GM23338 (cell line): ENCODE measurements around the gene ADCY1. TPM values are rescaled to one million over a fixed set of nuclear protein-coding genes. Genes with fewer than 3 reads are reported as not detected.

Experiments used
- ATAC-seq: fragments of 200-7000 bp; cut with Tn5 transposase; 3 replicates; pipeline ENCODE4 v1.9.1; 2020
- DNase-seq: peaks from one replicate; pipeline ENCODE4 v3.0.0-alpha.2; 2015; ENCODE audit warnings: low spot score
- H2AFZ ChIP-seq: fragments of 200-600 bp; sonication (generic); 2 replicates; pipeline ENCODE4 v1.8.0; 2016; ENCODE audit warnings: antibody characterized with exemption, mild to moderate bottlenecking, moderate library complexity
- H3F3A ChIP-seq: fragments of 200-600 bp; sonication (generic); replicated peaks from 2 replicates; pipeline ENCODE4 v1.8.0; 2017; ENCODE audit warnings: antibody characterized with exemption, mixed run types, low read depth
- H3K27ac ChIP-seq: fragments of 200-600 bp; sonication (generic); 2 replicates; pipeline ENCODE4 v1.6.1; 2016; ENCODE audit warnings: low read depth
- H3K27me3 ChIP-seq: fragments of 200-600 bp; sonication (generic); 2 replicates; pipeline ENCODE4 v1.8.0; 2016; ENCODE audit warnings: mild to moderate bottlenecking, mixed run types, moderate library complexity; ENCODE audit not compliant: insufficient read depth
- H3K36me3 ChIP-seq: fragments of 200-600 bp; sonication (generic); 2 replicates; pipeline ENCODE4 v1.8.0; 2016; ENCODE audit warnings: mild to moderate bottlenecking; ENCODE audit not compliant: insufficient read depth
- H3K4me1 ChIP-seq: fragments of 200-600 bp; sonication (generic); 2 replicates; pipeline ENCODE4 v1.8.0; 2016; ENCODE audit warnings: mild to moderate bottlenecking, moderate library complexity; ENCODE audit not compliant: insufficient read depth
- H3K4me2 ChIP-seq: fragments of 200-600 bp; sonication (generic); 2 replicates; pipeline ENCODE4 v1.7.1; 2017; ENCODE audit warnings: mixed run types
- H3K4me3 ChIP-seq: fragments of 200-600 bp; sonication (generic); 2 replicates; pipeline ENCODE4 v1.6.1; 2016; ENCODE audit warnings: mixed run types
- H3K79me2 ChIP-seq: fragments of 200-600 bp; sonication (generic); replicated peaks from 2 replicates; pipeline ENCODE4 v1.8.0; 2017; ENCODE audit warnings: mild to moderate bottlenecking; ENCODE audit not compliant: insufficient read depth
- H3K9me2 ChIP-seq: fragments of 200-600 bp; sonication (generic); 2 replicates; pipeline ENCODE4 v1.8.0; 2017; ENCODE audit not compliant: insufficient read depth
- H4K20me1 ChIP-seq: fragments of 200-600 bp; sonication (generic); replicated peaks from 2 replicates; pipeline ENCODE4 v1.8.0; 2017; ENCODE audit warnings: mild to moderate bottlenecking; ENCODE audit not compliant: insufficient read depth
- H3K27ac Mint-ChIP-seq: 2 replicates; pipeline ENCODE4 v1.8.0; 2020; ENCODE audit warnings: inconsistent platforms, mild to moderate bottlenecking, moderate library complexity, mixed read lengths
- H3K27me3 Mint-ChIP-seq: 3 replicates; pipeline ENCODE4 v1.8.0; 2022; ENCODE audit warnings: low read depth, mild to moderate bottlenecking, moderate library complexity, mixed read lengths, inconsistent platforms; ENCODE audit not compliant: insufficient read depth, poor library complexity
- H3K36me3 Mint-ChIP-seq: 3 replicates; pipeline ENCODE4 v1.8.0; 2021; ENCODE audit warnings: low read depth, mild to moderate bottlenecking, inconsistent platforms, moderate library complexity, mixed read lengths
- H3K4me1 Mint-ChIP-seq: 3 replicates; pipeline ENCODE4 v1.8.0; 2020; ENCODE audit warnings: mild to moderate bottlenecking, inconsistent platforms, mixed read lengths
- H3K4me3 Mint-ChIP-seq: 3 replicates; pipeline ENCODE4 v1.8.0; 2021; ENCODE audit warnings: moderate library complexity, mild to moderate bottlenecking, inconsistent platforms, mixed read lengths
- H3K9me3 Mint-ChIP-seq: 3 replicates; pipeline ENCODE4 v1.8.0; 2020; ENCODE audit warnings: moderate library complexity, mild to moderate bottlenecking, inconsistent platforms, mixed read lengths
- CREB1 ChIP-seq: fragments of 250-450 bp; sonication (Bioruptor Pico); IDR thresholded peaks from 2 replicates; pipeline ENCODE4 v1.5.0; 2020; ENCODE audit warnings: low read depth, mild to moderate bottlenecking, moderate library complexity
- ETS1 ChIP-seq: IDR thresholded peaks from 2 replicates; pipeline ENCODE4 v1.6.1; 2016; ENCODE audit warnings: antibody characterized with exemption
- EZH2 ChIP-seq: fragments of 200-600 bp; sonication (generic); IDR thresholded peaks from one replicate; pipeline ENCODE4 v1.8.0; 2017; ENCODE audit warnings: antibody characterized with exemption, mild to moderate bottlenecking, low read depth; ENCODE audit not compliant: unreplicated experiment
- EZH2phosphoT487 ChIP-seq: fragments of 200-600 bp; sonication (generic); IDR thresholded peaks from one replicate; pipeline ENCODE4 v1.8.1; 2018; ENCODE audit warnings: antibody characterized with exemption; ENCODE audit not compliant: unreplicated experiment
- JUNB ChIP-seq: IDR thresholded peaks from one replicate; pipeline ENCODE4 v1.6.1; 2016; ENCODE audit warnings: antibody characterized with exemption; ENCODE audit not compliant: unreplicated experiment
- NANOG ChIP-seq: IDR thresholded peaks from 2 replicates; pipeline ENCODE4 v1.6.1; 2016; ENCODE audit warnings: antibody characterized with exemption, borderline replicate concordance
- POLR2AphosphoS5 ChIP-seq: IDR thresholded peaks from 2 replicates; pipeline ENCODE4 v1.6.1; 2016; ENCODE audit warnings: antibody characterized with exemption, low read depth
- REST ChIP-seq: IDR thresholded peaks from one replicate; pipeline ENCODE4 v1.6.1; 2018; ENCODE audit warnings: antibody characterized with exemption; ENCODE audit not compliant: unreplicated experiment
- STAT1 ChIP-seq: IDR thresholded peaks from one replicate; pipeline ENCODE4 v1.6.1; 2016; ENCODE audit warnings: antibody characterized with exemption; ENCODE audit not compliant: unreplicated experiment
- ZNF114 ChIP-seq: fragments of 250-450 bp; sonication (Bioruptor Pico); IDR thresholded peaks from 2 replicates; pipeline ENCODE4 v1.5.0; 2020; ENCODE audit warnings: mild to moderate bottlenecking, moderate library complexity
- ZNF331 ChIP-seq: fragments of 250-450 bp; sonication (Bioruptor Pico); IDR thresholded peaks from 2 replicates; pipeline ENCODE4 v1.5.0; 2020; ENCODE audit warnings: low read depth, mild to moderate bottlenecking, moderate library complexity
- polyA plus RNA-seq: library from polyadenylated mRNA; unstranded; fragments of >200 nt; fragmentation: Nextera tagmentation; extraction: Ambion mirVana; gene quantifications from 2 replicates; pipeline ENCODE4 v1.2.1, GENCODE V29; 2016
- total RNA-seq: library from RNA; depleted of rRNA; stranded (reverse); fragments of >200 nt; shearing (Covaris generic); gene quantifications from 2 replicates; pipeline ENCODE4 v1.2.3, GENCODE V29; 2014
- TF ChIP-seq, protein P1 (sequence below): fragments of 250-450 bp; sonication (Bioruptor Pico); IDR thresholded peaks from 2 replicates; pipeline ENCODE4 v1.5.0; 2020; ENCODE audit warnings: mild to moderate bottlenecking, moderate library complexity
- TF ChIP-seq, protein P2 (sequence below), 2 experiments: fragments of 200-600 bp in 1 of 2; sonication (generic) in 1 of 2; conservative IDR thresholded peaks; 2 replicates each; pipeline versions ENCODE4 v1.5.1 to v1.6.1; 2016 to 2017; ENCODE audit warnings: antibody characterized with exemption in 2 of 2, low read depth in 2 of 2, mild to moderate bottlenecking in 2 of 2, moderate library complexity in 1 of 2

ADCY1 gene
- total and polyA plus RNA-seq, 2 experiments from 2014 or later, result 2.3 to 18.7 TPM

GRCh38 chr7:45570797-45571196 is 3.4 kb upstream of the ADCY1 start:
- H3K79me2 ChIP-seq, result no peaks in the 10 kb centered on the region; the same call in 1 of the 2 replicates
- peaks cover 30% of the 10 kb centered on the region for H3K27me3 Mint-ChIP-seq
- no peaks in the 10 kb centered on the region for H3K36me3 ChIP-seq
- H3K36me3 Mint-ChIP-seq, result no peaks in the 10 kb centered on the region; the same call in 2 of the 3 replicates
- no peaks in the 10 kb centered on the region for H4K20me1 ChIP-seq
- no peak for DNase-seq
- no peak overlapping the region for H3K27ac Mint-ChIP-seq
- ATAC-seq, result no peak
- peaks cover 4% of the 10 kb centered on the region; the same call in 1 of the 2 replicates for H3F3A ChIP-seq
- TF ChIP-seq, protein P1, sequence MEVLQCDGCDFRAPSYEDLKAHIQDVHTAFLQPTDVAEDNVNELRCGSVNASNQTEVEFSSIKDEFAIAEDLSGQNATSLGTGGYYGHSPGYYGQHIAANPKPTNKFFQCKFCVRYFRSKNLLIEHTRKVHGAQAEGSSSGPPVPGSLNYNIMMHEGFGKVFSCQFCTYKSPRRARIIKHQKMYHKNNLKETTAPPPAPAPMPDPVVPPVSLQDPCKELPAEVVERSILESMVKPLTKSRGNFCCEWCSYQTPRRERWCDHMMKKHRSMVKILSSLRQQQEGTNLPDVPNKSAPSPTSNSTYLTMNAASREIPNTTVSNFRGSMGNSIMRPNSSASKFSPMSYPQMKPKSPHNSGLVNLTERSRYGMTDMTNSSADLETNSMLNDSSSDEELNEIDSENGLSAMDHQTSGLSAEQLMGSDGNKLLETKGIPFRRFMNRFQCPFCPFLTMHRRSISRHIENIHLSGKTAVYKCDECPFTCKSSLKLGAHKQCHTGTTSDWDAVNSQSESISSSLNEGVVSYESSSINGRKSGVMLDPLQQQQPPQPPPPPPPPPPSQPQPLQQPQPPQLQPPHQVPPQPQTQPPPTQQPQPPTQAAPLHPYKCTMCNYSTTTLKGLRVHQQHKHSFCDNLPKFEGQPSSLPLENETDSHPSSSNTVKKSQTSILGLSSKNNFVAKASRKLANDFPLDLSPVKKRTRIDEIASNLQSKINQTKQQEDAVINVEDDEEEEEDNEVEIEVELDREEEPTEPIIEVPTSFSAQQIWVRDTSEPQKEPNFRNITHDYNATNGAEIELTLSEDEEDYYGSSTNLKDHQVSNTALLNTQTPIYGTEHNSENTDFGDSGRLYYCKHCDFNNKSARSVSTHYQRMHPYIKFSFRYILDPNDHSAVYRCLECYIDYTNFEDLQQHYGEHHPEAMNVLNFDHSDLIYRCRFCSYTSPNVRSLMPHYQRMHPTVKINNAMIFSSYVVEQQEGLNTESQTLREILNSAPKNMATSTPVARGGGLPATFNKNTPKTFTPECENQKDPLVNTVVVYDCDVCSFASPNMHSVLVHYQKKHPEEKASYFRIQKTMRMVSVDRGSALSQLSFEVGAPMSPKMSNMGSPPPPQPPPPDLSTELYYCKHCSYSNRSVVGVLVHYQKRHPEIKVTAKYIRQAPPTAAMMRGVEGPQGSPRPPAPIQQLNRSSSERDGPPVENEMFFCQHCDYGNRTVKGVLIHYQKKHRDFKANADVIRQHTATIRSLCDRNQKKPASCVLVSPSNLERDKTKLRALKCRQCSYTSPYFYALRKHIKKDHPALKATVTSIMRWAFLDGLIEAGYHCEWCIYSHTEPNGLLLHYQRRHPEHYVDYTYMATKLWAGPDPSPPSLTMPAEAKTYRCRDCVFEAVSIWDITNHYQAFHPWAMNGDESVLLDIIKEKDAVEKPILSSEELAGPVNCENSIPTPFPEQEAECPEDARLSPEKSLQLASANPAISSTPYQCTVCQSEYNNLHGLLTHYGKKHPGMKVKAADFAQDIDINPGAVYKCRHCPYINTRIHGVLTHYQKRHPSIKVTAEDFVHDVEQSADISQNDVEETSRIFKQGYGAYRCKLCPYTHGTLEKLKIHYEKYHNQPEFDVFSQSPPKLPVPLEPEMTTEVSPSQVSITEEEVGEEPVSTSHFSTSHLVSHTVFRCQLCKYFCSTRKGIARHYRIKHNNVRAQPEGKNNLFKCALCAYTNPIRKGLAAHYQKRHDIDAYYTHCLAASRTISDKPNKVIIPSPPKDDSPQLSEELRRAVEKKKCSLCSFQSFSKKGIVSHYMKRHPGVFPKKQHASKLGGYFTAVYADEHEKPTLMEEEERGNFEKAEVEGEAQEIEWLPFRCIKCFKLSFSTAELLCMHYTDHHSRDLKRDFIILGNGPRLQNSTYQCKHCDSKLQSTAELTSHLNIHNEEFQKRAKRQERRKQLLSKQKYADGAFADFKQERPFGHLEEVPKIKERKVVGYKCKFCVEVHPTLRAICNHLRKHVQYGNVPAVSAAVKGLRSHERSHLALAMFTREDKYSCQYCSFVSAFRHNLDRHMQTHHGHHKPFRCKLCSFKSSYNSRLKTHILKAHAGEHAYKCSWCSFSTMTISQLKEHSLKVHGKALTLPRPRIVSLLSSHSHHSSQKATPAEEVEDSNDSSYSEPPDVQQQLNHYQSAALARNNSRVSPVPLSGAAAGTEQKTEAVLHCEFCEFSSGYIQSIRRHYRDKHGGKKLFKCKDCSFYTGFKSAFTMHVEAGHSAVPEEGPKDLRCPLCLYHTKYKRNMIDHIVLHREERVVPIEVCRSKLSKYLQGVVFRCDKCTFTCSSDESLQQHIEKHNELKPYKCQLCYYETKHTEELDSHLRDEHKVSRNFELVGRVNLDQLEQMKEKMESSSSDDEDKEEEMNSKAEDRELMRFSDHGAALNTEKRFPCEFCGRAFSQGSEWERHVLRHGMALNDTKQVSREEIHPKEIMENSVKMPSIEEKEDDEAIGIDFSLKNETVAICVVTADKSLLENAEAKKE (CRISPR knock-in tag), result no peak
- no peak for TF ChIP-seq EZH2phosphoT487
- TF ChIP-seq ZNF331 (CRISPR knock-in tag), result no peak
- TF ChIP-seq EZH2, result no peak
- no peak for TF ChIP-seq REST
- no peak for TF ChIP-seq CREB1 (CRISPR knock-in tag)
- TF ChIP-seq NANOG, result no peak
- no peak for TF ChIP-seq JUNB
- no peak for TF ChIP-seq STAT1
- no peak for TF ChIP-seq POLR2AphosphoS5
- TF ChIP-seq ZNF114 (CRISPR knock-in tag), result no peak
- TF ChIP-seq, protein P2, sequence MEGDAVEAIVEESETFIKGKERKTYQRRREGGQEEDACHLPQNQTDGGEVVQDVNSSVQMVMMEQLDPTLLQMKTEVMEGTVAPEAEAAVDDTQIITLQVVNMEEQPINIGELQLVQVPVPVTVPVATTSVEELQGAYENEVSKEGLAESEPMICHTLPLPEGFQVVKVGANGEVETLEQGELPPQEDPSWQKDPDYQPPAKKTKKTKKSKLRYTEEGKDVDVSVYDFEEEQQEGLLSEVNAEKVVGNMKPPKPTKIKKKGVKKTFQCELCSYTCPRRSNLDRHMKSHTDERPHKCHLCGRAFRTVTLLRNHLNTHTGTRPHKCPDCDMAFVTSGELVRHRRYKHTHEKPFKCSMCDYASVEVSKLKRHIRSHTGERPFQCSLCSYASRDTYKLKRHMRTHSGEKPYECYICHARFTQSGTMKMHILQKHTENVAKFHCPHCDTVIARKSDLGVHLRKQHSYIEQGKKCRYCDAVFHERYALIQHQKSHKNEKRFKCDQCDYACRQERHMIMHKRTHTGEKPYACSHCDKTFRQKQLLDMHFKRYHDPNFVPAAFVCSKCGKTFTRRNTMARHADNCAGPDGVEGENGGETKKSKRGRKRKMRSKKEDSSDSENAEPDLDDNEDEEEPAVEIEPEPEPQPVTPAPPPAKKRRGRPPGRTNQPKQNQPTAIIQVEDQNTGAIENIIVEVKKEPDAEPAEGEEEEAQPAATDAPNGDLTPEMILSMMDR (conservative IDR thresholded peaks at IDR 0.05; ENCODE audit: low read depth in 2 of 2), result no peak
- no peak for TF ChIP-seq ETS1
- no peak overlapping the region for H3K4me3 Mint-ChIP-seq
- no peak overlapping the region for H2AFZ ChIP-seq
- no peaks in the 10 kb centered on the region; the same call in 1 of the 3 replicates for H3K9me3 Mint-ChIP-seq
- H3K9me2 ChIP-seq, result no peaks in the 10 kb centered on the region
- H3K4me3 ChIP-seq, result no peak overlapping the region
- no peak overlapping the region for H3K4me2 ChIP-seq
- peaks cover 14% of the 10 kb centered on the region for H3K4me1 Mint-ChIP-seq
- H3K4me1 ChIP-seq, result peaks cover 7% of the 10 kb centered on the region; the same call in 1 of the 2 replicates
- H3K27me3 ChIP-seq, result peaks cover 39% of the 10 kb centered on the region
- no peak overlapping the region for H3K27ac ChIP-seq
